SKM-1 (cell line): ENCODE data around the gene WDFY2.

ENCODE experiments used
- DNase-seq: peaks from one replicate; lab custom pipeline; 2025; ENCODE audit not compliant: unreplicated experiment; lab: John Stamatoyannopoulos, UW

Gene WDFY2

GRCh38 chr13:51733374-51734298 is 149.4 kb downstream of the WDFY2 start:
- peak; percentile 34 for DNase-seq

- no peak for DNase-seq
Observed at GRCh38 chr13:51734786-51735185, 150.5 kb downstream of the WDFY2 start.

- no peak for DNase-seq
Observed at GRCh38 chr13:51737609-51738008, 153.3 kb downstream of the WDFY2 start.

- no peak for DNase-seq
Observed at GRCh38 chr13:51738226-51738905, 154.1 kb downstream of the WDFY2 start.

- DNase-seq, result no peak
Observed at GRCh38 chr13:51739027-51739764, 154.9 kb downstream of the WDFY2 start.

GRCh38 chr13:51740698-51741097 is 156.4 kb downstream of the WDFY2 start:
- DNase-seq, result no peak

- DNase-seq, result no peak
Observed at GRCh38 chr13:51742031-51742430, 157.8 kb downstream of the WDFY2 start.

GRCh38 chr13:51742611-51743010 is 158.3 kb downstream of the WDFY2 start:
- no peak for DNase-seq

GRCh38 chr13:51745243-51745642 is 161.0 kb downstream of the WDFY2 start:
- no peak for DNase-seq

GRCh38 chr13:51746802-51747201 is 162.5 kb downstream of the WDFY2 start:
- DNase-seq, result no peak

- no peak for DNase-seq
Observed at GRCh38 chr13:51747438-51748434, 163.5 kb downstream of the WDFY2 start.

- DNase-seq, result no peak
Observed at GRCh38 chr13:51756651-51757050, 172.4 kb downstream of the WDFY2 start.

- no peak for DNase-seq
Observed at GRCh38 chr13:51758691-51759090, 174.4 kb downstream of the WDFY2 start.

- DNase-seq, result no peak
Observed at GRCh38 chr13:51759240-51759639, 175.0 kb downstream of the WDFY2 start.

GRCh38 chr13:51760592-51760991 is 176.3 kb downstream of the WDFY2 start:
- DNase-seq, result no peak

- no peak for DNase-seq
Observed at GRCh38 chr13:51761643-51762350, 177.5 kb downstream of the WDFY2 start.

- DNase-seq, result no peak
Observed at GRCh38 chr13:51763486-51763885, 179.2 kb downstream of the WDFY2 start.

GRCh38 chr13:51764184-51765141 is 180.2 kb downstream of the WDFY2 start:
- no peak for DNase-seq

GRCh38 chr13:51765142-51765515 is 180.9 kb downstream of the WDFY2 start:
- DNase-seq, result no peak
